Nephron (organoid): ENCODE data around the gene ENO2.

Experiments
- H3K27ac Mint-ChIP-seq, 3 experiments: 2 replicates each; pipeline ENCODE4 v1.8.0; 2020; ENCODE audit warnings: mixed read lengths in 3 of 3, mild to moderate bottlenecking in 2 of 3, moderate library complexity in 1 of 3
- H3K27me3 Mint-ChIP-seq: 2 replicates; pipeline ENCODE4 v1.8.0; 2021; ENCODE audit warnings: low read depth, mild to moderate bottlenecking, moderate library complexity, mixed read lengths
- H3K36me3 Mint-ChIP-seq: 2 replicates; pipeline ENCODE4 v1.8.0; 2020; ENCODE audit warnings: low read depth, mixed read lengths
- H3K4me1 Mint-ChIP-seq: 2 replicates; pipeline ENCODE4 v1.8.0; 2020; ENCODE audit warnings: mixed read lengths
- H3K4me3 Mint-ChIP-seq, 3 experiments: 2 replicates each; pipeline ENCODE4 v1.8.0; 2020; ENCODE audit warnings: mild to moderate bottlenecking in 3 of 3, mixed read lengths in 3 of 3, moderate library complexity in 2 of 3
- H3K9me3 Mint-ChIP-seq: 2 replicates; pipeline ENCODE4 v1.8.0; 2020; ENCODE audit warnings: mixed read lengths
- TF ChIP-seq, protein P1 (sequence below), 3 experiments: fragments of 200-600 bp; sonication (generic); IDR thresholded peaks; one replicate each; pipeline ENCODE4 v1.5.0; 2021; ENCODE audit warnings: antibody characterized with exemption in 3 of 3; ENCODE audit not compliant: unreplicated experiment in 3 of 3

ENO2 gene

DNA sequence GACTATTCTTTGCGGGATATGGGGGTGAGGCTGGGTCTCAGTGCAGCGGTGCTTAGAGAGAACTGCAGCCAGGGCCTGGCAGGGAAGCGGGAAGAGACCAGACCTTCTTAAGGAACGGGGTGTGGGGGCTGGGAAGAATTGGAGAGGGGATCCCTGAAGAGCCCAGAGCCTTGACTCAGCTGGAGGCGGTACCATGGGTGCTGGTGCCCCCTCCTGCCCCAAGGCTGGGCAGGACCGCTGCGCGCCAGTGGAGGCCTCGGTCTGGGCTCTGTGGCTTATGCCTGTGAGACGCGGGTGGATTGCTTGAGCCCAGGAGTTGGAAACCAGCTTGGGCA, 27.9 kb downstream of the ENO2 start:
- Mint-ChIP-seq H3K27me3 (no peaks in the 10 kb centered on the region), H3K27ac (peak overlapping the region; percentile 99 to 100 (median 100)), H3K36me3 (peaks cover 28% of the 10 kb centered on the region), H3K9me3 (no peaks in the 10 kb centered on the region), H3K4me3 (peak overlapping the region; percentile 53 to 92 (median 61)), H3K4me1 (peaks cover 55% of the 10 kb centered on the region)
- TF ChIP-seq, protein P1, sequence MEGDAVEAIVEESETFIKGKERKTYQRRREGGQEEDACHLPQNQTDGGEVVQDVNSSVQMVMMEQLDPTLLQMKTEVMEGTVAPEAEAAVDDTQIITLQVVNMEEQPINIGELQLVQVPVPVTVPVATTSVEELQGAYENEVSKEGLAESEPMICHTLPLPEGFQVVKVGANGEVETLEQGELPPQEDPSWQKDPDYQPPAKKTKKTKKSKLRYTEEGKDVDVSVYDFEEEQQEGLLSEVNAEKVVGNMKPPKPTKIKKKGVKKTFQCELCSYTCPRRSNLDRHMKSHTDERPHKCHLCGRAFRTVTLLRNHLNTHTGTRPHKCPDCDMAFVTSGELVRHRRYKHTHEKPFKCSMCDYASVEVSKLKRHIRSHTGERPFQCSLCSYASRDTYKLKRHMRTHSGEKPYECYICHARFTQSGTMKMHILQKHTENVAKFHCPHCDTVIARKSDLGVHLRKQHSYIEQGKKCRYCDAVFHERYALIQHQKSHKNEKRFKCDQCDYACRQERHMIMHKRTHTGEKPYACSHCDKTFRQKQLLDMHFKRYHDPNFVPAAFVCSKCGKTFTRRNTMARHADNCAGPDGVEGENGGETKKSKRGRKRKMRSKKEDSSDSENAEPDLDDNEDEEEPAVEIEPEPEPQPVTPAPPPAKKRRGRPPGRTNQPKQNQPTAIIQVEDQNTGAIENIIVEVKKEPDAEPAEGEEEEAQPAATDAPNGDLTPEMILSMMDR (IDR thresholded peaks at IDR 0.05; ENCODE audit: unreplicated experiment in 3 of 3), result no peak

DNA sequence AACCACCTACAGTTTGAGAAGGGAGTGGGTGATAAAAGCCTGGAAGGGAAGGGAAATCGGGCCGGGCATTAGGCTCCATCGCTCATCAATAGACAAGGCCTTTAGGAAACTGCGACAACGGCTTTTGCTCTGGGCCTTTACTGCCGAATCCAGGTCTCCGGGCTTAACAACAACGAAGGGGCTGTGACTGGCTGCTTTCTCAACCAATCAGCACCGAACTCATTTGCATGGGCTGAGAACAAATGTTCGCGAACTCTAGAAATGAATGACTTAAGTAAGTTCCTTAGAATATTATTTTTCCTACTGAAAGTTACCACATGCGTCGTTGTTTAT, 29.0 kb downstream of the ENO2 start:
- Mint-ChIP-seq H3K4me1 (peaks cover 49% of the 10 kb centered on the region), H3K4me3 (peak overlapping the region; percentile 89 to 95 (median 92)), H3K9me3 (no peaks in the 10 kb centered on the region), H3K27me3 (peaks cover 3% of the 10 kb centered on the region), H3K27ac (peak overlapping the region; percentile 99 to 100 (median 100)), H3K36me3 (peaks cover 24% of the 10 kb centered on the region)
- TF ChIP-seq, protein P1 (IDR thresholded peaks at IDR 0.05; ENCODE audit: unreplicated experiment in 3 of 3), result no peak

DNA sequence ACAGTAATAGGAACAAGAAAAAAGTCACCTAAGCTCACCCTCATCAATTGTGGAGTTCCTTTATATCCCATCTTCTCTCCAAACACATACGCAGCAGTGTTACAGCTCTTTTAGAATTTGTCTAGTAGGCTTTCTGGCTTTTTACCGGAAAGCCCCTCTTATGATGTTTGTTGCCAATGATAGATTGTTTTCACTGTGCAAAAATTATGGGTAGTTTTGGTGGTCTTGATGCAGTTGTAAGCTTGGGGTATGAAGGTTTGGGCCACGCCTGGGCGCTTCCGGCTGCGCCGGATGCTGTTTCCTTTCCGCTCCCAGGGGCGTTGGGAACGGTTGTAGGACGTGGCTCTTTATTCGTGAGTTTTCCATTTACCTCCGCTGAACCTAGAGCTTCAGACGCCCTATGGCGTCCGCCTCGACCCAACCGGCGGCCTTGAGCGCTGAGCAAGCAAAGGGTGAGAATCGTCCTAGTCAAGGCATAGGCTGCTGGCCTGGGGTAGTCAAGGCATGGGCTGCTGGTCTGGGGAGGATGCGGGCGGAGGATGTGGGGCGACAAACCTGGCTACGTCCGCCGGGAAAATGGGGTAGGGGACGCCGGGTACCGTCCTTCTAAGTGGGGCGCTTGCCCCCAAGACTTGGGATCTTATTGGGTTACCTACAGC, 29.5 kb downstream of the ENO2 start, which contains the start of the genes C12orf57 and RNU7-1:
C12orf57 (plus strand) TSS at position 301 of the 659 bp plus-strand sequence; CDS start at position 401, 100 bp downstream.
RNU7-1 (plus strand) TSS at position 95 of the 659 bp plus-strand sequence.
- TF ChIP-seq, protein P1 (IDR thresholded peaks at IDR 0.05; ENCODE audit: unreplicated experiment in 3 of 3), result no peak
- H3K36me3 Mint-ChIP-seq, result peaks cover 24% of the 10 kb centered on the region
- peak within 1 kb of the TSS; percentile 99 to 100 (median 100) for H3K27ac Mint-ChIP-seq

DNA sequence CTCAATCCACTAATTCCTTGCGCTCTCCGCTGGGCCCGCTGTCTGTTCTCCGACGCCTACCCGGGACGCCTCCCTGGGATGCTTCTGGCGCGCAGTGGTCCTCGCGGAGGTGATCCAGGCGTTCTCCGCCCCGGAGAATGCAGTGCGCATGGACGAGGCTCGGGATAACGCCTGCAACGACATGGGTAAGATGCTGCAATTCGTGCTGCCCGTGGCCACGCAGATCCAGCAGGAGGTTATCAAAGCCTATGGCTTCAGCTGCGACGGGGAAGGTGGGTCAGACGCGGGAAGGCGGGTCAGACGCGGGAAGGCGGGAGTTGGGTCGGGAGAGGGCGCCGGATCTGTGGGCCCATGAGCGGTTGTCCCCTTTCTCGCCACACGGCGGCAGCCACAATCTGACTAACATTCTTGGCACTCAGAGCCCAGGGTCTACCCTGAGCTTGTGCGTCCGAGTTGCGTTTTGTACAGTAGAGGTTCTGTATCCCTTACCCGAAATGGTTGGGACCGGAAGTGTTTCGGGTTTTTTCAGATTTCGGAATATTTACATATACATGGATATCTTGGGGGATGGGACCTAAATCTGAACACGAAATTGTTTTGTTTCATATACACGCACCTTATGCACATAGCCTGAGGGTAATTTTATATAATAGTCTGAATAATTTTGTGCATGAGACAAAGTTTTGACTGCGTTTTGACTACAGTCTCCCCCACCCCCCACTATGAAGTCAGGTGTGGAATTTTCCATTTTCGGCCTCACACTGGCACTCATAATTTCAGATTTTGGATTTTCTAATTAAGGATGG, 30.2 kb downstream of the ENO2 start:
- H3K9me3 Mint-ChIP-seq, result no peaks in the 10 kb centered on the region
- peak overlapping the region; percentile 89 to 95 (median 92) for H3K4me3 Mint-ChIP-seq
- H3K27me3 Mint-ChIP-seq, result peaks cover 4% of the 10 kb centered on the region
- H3K27ac Mint-ChIP-seq, result peak overlapping the region; percentile 99 to 100 (median 100)
- peaks cover 42% of the 10 kb centered on the region for H3K4me1 Mint-ChIP-seq
- TF ChIP-seq, protein P1 (IDR thresholded peaks at IDR 0.05; ENCODE audit: unreplicated experiment in 3 of 3), result peak; percentile 78 to 86 (median 81)
- H3K36me3 Mint-ChIP-seq, result peaks cover 17% of the 10 kb centered on the region

More for the DNA sequence above, 29.5 kb downstream of the ENO2 start, which contains the start of the genes C12orf57 and RNU7-1:
- Mint-ChIP-seq H3K9me3 (no peaks in the 10 kb centered on the region), H3K4me1 (peaks cover 49% of the 10 kb centered on the region), H3K27me3 (peaks cover 4% of the 10 kb centered on the region), H3K4me3 (peak within 1 kb of the TSS; percentile 89 to 95 (median 92))

DNA sequence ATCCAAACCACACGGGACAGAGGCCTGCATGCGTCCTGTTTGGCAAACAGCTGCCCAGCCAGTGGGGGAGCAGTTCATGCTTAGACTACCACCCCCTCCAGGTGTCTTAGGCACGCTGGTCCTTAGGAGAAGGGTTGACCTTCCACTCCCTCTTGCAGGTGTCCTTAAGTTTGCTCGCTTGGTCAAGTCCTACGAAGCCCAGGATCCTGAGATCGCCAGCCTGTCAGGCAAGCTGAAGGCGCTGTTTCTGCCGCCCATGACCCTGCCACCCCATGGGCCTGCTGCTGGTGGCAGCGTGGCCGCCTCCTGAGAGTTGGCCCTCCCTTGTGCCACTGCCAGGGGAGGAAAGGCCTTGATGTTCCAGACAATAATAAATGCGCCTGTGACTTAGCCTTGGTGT, 31.2 kb downstream of the ENO2 start:
- H3K27me3 Mint-ChIP-seq, result peaks cover 4% of the 10 kb centered on the region
- peak overlapping the region; percentile 89 to 95 (median 92) for H3K4me3 Mint-ChIP-seq
- peaks cover 39% of the 10 kb centered on the region for H3K4me1 Mint-ChIP-seq
- TF ChIP-seq, protein P1 (IDR thresholded peaks at IDR 0.05; ENCODE audit: unreplicated experiment in 3 of 3), result no peak
- peak overlapping the region in 2 of 3 experiments; percentile 99 to 100 for H3K27ac Mint-ChIP-seq
- H3K9me3 Mint-ChIP-seq, result no peaks in the 10 kb centered on the region
- H3K36me3 Mint-ChIP-seq, result peaks cover 10% of the 10 kb centered on the region
